GM11168 (cell line): ENCODE data around the gene MAD2L1.
"Not testable (repeated sequence)": the region's sequence is repeated elsewhere in the genome, so short reads cannot be mapped to it uniquely, and the experiment has no call there.

Experiments
- in situ Hi-C: fragments of 300-500 bp; cut with MboI; formaldehyde crosslinking; loops from one replicate; pipeline ENCODE4 v1.12.0; 2022; ENCODE audit warnings: low sequenced_read_pairs; ENCODE audit not compliant: unreplicated experiment

Gene MAD2L1

DNA sequence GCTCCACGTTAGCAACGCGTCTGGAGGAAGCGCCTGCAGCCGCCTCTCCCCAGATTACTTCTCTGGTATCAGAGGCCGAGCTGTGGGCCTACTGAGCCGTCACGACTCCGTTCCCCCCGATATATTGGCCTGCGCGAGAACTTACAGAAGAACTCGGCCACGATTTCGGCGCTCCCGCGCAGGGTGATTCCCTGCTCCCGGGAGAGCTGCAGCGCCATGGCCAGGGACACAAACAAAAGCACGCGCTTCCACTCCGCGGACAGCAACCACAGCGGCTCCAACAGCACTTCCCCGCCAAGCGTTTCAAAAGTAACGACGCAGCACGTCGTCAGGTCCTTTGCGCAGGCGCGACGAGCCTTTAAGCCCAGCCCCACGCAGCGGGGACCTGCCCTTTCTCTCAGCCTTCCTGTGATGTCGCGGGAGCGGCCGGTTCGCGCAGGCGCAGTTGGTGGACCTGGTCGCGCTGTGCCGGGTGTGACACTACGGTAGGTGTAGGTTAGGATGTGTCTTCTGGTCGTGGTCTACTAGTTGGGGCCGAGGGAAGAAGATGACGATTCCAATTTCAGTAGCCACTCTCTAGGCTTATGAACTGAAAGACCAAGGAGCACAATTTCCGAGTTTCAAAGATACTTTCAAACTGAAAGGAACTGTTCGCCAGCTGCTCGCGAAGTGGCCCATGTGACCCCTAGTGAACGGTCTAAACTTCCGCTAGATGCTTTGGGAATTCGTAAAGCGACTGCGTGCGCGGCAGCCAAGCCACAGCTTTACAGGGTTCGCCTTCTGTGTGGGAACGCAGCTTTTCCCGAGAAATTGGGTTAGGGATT is at the start of gene MAD2L1:
MAD2L1 (minus strand) TSS at position 332 of the 824 bp plus-strand sequence; CDS start at position 218, 114 bp downstream.
- in situ Hi-C loops = no loop called here

DNA sequence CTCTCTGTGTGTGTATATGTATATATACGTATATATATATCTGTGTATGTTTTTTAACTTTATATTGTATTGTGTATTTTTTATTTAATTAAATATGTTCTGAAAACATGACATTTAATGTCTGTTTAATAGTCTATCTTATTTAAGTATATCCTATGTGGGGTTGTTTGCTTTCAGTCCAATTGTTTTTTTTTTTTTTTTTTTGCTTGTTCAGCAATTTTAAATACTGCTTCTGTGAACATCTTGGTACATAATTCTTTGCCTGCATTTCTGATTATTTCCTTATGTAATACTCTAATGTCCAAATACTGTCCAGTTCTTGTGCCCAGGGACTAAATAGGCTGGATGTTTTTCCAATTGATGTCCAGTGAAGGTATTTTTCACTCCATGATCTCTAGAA is 45.1 kb upstream of the MAD2L1 start:
- in situ Hi-C loops = no loop called here

DNA sequence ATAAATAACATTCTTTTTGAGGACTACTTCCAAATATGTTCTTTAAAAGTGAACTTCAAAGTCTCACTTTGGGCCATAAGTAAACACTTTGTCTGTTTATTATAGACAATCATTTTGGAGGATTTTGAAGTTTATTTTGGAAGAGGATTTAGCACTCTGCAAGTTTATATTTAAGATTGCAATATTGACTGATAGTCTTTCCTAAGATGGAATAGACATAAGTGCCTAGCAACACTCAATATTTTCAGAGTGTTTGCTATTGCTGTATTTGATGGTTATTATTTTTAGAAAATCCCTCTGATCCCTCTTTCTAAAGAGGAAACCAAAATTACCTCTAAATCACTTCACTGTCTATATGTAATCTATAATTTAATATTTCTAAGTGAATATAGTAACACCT is 42.8 kb upstream of the MAD2L1 start:
- in situ Hi-C loops = no loop called here

DNA sequence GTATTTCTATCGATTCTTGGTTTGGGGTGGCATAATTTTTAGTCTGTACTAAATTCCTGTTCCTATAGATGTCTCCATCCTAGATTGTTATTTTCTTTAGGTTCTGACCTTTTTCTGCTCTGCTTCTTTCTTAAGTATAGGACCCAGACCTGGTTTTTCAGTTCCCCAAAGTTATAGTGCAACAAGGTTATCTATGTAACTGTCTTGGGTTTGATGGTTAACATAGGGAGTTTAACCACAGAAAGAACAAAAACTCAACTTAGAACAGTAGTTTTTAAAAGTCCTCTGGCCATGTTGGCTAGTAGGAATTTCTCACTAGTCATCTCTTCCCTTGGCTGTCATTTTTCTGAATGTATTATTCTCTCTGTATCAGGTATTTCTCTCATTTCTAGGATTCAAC is 38.8 kb upstream of the MAD2L1 start:
- in situ Hi-C loops = no loop called here

DNA sequence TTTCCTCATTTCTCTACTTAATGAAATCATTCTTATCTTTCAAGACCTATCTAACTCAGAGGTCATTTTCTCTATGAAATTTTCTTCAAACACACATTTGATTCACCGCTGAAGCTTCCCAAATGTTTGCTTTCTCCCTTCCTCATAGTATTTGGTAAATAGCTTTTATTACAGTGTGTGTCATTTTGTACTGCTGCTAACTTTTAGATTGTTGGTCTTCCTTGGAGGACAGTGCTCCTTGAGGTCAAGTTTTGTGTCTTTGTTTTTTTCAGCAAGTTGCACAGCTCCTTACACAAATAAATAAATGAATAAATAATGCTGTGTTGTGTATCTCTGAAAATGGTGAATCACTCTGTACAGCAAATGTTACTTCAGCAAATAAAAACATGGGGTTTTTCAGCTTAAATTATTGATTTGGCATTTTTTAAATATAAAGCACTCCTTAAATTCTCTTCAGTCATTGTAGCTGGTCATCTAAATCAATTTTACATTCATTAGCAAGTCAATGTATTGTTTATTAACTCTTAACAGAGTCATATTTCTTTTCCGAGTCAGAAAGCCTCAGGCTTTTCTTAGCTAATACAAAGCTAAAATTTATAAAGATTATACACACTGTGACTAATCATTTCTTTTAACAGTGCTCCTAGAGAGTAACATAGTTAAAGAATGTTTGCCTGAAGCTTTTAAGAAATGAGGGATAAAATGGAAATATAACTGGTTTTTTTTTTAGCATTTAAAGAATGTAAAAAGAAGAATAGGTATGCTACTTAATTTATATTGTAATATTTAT is 30.1 kb upstream of the MAD2L1 start:
- in situ Hi-C loops = no loop called here

DNA sequence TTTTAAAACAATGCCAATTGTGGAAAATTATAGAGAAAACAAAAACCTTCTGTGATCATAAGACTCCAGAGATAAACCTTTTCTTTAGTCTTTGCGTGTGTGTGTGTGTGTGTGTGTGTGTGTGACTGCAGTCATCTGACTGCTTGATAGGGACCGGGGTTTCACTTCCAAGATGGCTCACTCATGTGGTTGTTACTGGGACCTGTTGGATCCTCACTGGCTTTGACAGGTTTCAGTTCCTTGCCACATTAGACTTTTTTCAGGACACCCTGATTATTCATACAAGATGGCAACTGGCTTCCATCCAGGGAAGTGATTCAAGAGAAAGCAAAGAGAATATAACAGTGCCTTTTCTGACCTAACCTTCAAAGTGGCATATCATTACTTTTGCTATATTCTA is 21.9 kb upstream of the MAD2L1 start:
- in situ Hi-C loops = no loop called here

DNA sequence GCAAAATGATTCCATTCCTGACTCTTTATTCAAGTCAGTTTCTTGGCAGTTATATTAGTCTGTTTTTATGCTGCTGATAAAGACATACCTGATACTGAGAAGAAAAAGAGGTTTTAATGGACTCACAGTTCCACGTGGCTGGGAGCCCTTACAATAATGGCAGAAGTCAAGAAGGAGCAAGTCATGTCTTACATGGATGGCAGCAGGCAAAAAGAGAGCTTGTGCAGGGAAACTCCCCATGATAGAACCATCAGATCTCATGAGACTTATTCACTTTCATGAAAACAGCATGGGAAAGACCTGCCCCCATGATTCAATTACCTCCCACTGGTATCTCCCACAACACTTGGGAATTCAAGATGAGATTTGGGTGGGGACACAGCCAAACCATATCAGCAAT is 21.4 kb upstream of the MAD2L1 start:
- in situ Hi-C loops = not testable (repeated sequence)

DNA sequence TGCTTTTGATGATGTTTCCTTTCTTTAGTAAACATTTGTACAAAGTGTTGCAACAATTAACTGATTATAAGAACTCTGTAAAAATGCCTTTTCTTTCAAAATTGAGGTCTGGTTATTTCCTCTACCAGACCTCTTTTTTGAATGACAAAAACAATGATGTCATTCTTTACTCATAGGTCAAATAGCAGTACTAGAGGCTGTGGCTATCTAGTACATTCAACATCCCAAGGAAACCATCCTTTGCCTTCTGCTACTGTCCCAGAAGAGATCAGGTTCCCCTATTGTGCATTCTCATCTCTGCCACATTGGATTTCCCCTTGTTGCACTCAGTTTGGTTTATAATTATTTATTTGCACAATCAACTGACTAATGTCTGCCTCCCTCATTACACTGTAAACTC is 19.1 kb upstream of the MAD2L1 start:
- in situ Hi-C loops = no loop called here

DNA sequence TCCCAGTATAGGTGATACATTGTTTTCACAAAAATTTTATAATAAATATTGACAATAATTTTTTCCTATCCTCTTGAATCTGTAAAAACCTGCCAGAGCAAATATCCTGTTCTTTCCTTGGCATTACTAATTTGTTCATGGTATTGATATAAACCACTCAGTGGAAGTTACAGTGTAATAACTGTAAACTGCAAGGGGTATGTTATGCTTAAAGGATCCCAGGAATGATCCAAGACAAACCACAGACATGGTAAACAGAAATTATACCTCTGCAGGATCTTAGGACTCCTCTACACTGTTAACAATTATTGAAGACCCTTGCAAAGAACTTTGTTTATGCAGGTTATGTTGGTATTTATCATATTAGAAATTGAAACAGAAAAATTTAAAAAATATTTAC is 17.7 kb upstream of the MAD2L1 start:
- in situ Hi-C loops = no loop called here

DNA sequence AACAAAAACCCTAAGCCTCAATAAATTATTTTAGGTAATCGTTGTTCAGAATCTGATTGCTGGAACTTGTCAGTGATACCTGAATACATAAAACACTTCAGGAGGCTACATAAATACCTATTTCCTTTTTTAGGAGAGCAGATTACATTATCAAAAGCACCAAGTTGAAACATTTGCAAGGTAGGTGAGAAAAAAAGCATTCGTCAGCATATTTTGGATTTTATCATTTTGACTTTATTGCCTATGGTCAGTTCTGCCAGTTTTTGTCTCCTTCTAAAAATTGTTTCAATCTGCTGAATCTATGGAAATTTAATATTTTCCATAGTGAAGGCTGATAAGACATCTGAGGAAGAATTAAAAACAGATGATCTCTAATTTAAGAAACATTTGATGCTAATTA is 16.5 kb upstream of the MAD2L1 start:
- in situ Hi-C loops = no loop called here

DNA sequence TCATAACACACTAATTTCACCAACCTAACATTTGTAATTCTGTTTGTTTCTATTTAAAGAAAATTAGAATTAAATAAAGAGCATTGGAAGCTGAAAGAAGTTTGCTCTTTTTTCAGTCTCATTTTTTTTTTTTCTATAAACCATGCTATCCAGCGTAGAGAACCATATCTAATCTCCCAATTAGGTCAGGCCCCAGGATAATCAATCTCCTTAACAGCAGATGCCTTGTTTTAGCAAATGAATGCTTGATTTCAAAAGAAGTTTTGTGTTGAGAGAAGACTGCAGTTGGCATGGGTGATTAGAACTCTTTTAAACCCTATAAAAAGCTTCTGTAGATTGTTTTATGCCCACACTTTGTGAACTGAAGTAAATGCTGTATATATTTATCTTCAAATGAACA is 15.6 kb upstream of the MAD2L1 start:
- in situ Hi-C loops = no loop called here

DNA sequence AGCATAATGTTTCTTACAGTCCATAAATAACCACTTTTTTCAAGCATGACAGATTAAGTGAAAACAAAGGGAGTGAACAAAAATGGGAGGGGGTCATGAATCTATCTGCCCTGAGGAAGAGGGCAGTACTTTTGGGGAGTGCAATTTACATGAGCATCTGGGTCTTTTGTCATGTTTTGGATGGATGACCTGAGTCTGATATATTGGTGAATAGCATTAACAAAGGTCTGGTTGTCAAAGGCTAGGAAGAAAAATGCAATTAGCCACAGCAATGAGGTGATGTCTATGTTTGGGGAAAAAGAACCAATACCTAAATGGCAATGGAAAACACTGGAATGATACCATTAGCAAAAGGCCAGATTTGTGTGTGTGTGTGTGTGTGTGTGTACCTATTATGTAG is 15.1 kb upstream of the MAD2L1 start:
- in situ Hi-C loops = no loop called here

DNA sequence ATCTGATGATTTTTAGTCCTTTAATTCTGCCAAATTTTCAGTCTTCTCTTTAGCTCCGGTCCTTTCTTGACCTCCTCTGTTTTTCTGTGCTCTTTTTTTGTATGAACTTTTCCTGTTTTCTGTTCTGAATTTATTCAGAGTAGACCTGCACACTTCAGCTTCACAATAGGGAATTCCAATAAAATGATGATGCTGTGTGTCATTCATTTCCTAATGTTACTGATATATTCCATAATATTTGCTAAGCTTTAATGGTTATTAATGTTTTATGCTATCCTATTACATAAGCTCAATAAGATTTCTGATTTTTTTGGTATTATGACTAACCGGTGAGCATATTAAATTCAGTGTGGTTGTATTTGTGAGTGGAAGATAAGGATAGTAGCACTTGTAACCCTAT is 13.9 kb upstream of the MAD2L1 start:
- in situ Hi-C loops = no loop called here

DNA sequence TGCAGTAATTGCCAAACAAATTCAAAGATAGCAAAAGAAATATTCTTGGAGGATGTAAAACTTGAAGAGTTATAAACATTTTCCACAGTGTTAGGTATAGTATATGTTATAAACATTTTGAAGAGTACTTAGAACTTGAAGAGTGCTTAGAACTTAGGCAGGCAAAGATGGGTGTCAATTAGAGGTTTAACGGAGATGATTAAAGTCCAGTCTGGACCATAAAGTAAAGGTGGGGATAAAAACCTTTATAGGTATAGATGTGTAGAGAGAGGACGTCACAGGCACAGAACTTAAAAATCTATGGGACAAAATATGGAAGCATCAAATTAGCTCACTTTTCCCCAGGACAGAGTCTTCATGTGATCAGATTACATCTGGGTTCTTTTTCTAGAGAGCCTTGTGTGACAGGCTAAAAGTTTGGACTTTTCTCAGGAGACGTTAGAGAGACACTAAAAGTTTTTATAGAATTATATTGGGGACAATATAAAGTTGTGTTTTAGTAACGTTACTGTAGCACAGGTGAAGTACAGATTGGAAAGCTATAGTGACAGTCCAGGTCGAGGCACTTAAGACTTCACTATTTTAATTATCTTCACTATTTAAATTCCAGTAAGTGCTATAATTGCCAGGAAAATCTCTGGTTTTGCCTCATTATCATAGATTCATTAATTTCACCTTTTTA is 13.3 kb upstream of the MAD2L1 start:
- in situ Hi-C loops = no loop called here

DNA sequence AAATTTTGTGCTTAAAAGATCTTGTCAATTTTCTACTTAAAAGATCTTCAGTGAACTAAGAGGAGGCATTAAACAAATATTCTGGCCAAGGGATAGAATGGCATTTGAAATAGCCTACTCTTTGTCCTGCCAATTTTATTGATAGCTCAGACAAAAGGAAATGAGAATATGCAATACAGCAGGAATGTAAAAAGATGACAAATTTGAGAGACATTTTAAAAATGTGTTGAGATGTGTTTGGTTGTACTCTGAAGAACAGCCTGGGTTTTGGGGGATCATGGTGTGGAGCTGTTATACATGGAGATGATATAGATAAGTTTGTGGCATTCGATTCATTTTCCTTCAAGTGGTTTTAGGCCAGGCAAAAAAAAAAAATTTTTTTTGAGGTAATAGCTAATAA is 11.6 kb upstream of the MAD2L1 start:
- in situ Hi-C loops = no loop called here

DNA sequence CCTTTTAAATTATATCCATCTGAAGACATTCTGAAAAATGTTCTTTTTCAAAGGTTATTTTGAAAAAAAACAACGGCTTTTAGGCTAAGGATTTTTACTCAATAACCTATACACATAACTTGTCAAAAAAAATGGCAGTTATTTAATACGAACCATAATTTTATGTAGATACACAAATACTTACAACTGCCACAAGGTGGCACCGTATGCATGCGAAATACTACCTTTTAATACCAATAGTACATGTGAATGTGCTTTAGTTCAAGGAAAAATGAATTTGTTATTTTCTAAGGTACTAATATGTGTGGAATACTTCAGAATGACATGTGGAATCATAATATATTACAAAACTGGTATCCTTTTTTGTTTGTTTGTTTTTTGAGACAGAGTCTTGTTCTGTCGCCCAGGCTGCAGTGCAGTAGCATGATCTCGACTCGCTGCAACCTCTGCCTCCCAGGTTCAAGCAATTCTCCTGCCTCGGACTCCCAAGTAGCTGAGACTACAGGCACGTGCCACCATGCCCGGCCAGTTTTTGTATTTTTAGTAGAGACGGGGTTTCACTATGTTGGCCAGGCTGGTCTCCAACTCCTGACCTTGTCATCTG is 4.6 kb upstream of the MAD2L1 start:
- in situ Hi-C loops = no loop called here

DNA sequence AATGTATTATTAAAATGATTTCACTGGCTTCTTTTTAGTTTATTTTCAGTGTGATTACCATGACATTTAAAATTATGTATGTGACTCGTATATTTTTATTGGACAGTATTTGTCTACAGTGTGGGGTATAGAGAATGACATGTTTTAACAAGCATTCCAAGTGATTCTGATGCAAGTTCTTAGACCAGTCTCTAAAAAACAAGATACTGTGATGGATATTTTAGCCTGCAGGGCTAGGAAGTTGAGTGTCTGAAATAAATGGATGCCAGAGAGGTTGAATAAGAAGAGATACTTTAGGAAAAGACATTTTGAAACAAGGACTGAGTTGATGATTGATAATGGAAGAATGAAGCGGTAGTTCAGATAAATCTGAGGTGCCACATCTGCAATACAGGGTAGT is 3.5 kb upstream of the MAD2L1 start:
- in situ Hi-C loops = no loop called here

DNA sequence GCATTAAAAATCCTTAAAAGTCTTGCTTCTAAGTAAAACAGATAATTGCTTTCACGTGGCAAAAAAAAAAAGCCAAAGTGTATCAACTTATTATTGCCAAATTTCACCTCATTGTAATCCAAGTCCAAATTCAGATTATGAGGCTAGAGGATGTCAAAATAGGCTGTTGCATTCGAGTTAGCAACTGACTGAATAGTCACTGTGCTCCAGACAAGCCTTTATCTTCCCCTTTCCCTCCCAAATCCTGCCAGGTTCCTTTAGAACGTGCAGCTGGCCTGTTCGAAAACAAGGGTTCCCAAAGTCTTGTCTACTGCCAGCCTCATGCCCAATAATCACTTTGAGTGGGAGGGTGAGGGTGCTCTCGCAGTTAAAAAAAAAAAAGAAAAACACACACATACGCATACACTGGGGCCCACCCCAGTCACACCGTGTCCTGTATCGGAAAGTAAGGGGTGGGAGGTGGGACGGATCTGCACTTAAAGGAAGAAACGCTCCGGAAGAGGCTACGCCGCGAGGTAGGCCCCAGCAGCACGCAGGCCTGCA is 603 bp downstream of the MAD2L1 start:
- in situ Hi-C loops = no loop called here

DNA sequence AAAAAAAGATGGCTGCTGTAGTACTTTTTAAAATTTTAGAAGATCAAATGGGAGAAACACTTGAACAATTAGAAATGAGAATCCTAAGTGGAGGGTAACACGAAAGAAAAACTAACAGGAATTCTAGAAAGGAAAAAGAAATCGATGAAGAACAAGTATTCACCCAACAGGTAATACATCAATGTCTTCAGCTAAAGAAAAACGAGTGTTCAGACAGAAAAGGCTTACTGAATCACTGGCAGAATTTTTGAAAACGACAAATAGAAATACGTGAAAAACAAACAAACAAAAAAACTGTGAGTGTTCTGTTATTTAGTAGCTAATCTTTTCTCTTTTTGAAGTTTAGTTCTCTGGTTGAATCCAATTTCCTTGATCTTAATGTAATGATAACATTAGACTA is 1.8 kb downstream of the MAD2L1 start:
- in situ Hi-C loops = no loop called here

DNA sequence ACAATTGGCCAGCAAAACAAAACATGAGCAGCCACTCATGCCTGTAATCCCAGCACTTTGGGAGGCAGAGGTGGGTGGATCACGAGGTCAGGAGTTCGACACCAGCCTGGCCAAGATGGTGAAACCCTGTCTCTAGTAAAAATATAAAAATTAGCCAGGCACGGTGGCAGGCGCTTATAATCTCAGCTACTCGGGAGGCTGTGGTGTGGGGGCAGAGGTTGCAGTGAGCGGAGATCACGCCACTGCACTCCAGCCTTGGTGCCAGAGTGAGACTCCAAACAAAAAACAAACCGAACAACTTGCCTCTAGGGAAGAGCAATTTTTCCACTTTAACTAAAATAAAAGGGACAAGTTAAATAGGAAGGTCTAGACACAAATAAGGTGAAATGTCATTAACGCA is 2.9 kb downstream of the MAD2L1 start:
- in situ Hi-C loops = not testable (repeated sequence)
